ENCODE measurements around the gene NAALADL2.
"Not testable (repeated sequence)": the region's sequence is repeated elsewhere in the genome, so short reads cannot be mapped to it uniquely, and the experiment has no call there.

The NAALADL2 gene

DNA sequence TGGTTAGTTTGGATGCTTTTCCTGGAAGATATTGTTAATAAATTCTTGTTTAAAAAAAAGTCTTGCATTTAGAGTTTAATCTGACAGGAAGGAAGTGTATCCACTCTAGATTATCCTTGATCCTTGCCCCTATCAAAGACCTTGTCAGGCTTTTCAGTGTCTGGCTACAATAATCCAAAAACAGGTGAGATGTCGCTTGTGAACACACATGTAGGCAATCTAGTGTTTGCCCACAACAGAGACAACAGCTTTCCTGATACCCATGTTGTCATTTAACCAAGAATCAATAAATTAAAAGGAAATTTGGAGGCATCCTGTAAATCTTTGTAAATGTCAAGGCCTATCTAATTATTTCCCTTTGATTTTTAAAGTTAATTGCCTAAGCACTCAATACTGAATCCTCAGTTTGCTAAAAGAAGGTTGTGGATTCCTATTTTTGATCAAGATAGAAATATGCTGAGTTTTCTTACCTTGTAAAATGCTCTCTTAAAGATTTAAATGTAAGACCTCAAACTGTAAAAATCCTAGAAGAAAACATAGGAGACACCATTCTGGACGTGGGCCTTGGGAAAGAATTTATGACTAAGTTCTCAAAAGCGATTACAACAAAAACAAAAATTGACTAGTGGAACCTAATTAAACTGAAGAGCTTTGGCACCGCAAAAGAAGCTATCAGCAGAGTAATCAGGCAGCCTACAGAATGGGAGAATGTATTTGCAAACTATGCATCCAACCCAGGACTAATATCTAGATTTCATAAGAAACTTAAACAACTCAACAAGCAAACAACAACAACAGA lies 207.7 kb downstream of the NAALADL2 start:
- no peak for DNase-seq (ENCODE audit: extremely low read depth in 1 of 2, low read depth in 1 of 2)

DNA sequence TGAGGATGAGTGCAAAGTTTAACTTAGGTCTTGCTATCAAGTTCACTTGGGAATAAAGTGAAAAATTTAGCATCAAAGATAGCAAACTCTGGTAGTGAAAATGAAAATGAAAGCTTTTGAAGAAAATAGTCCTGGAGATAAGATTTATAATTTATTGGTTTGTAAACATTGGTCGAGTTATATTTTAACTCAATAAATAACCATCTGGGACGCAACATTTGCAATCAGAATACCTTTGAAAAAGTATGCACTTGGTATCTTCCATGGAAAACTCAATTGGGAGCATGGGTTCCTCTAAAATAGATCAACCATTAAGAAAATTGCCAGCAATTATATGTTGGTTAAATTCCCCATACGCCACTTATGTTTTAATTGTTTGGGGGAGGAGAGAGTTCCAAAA lies 209.5 kb downstream of the NAALADL2 start:
- no peak for DNase-seq (ENCODE audit: extremely low read depth in 1 of 2, low read depth in 1 of 2)

DNA sequence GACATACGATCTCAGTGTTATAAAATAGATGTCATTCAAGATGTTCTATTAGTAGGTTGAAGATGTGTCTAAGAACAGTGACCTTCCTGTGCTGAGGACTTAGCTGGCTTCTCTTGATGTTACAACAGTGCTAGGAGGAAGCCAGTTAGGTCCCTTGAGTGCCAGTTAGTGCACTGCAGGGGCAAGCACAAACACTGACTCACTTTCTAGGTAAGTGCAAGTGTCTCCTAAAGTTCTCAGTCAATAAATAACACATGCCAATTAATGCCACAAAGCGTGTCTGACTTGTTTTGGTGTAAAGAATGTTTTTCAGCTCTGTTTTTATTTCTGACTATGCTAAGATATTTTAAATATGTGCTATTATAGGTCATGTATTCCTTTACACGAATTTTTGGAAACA lies 211.8 kb downstream of the NAALADL2 start:
- DNase-seq (ENCODE audit: extremely low read depth in 1 of 2, low read depth in 1 of 2) = no peak

DNA sequence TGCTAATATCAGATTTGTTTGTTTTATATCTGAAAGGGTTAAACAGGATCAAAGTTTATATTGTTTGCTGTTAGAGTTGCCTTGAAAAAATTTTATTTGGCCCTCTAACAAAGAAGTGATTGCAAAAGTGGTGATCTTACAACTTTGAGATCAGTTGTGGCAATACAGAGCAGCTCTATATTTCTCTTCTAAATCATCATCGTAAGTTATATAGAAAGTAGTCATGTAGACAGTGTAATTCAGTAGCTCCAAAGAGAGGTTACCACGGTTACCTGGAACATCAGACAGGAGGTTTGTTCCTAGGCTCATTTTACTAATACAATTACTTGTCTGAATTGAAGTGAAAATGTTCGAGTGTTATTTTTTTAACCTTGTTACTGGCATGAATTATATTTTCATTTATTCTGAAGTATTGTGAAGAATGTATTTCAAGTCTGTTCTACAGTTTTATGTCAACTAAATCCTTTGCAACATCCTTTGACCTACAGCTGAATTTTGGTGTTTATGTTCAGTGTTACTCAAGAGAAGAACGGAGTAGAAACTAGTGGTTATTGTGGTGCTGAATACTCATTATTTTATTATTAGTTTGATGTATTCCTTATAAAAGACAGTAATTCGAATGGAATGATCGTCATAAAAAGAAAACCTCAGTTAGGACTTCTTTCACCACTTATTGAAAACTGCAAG lies 214.2 kb downstream of the NAALADL2 start:
- DNase-seq (ENCODE audit: extremely low read depth in 1 of 2, low read depth in 1 of 2) = no peak

DNA sequence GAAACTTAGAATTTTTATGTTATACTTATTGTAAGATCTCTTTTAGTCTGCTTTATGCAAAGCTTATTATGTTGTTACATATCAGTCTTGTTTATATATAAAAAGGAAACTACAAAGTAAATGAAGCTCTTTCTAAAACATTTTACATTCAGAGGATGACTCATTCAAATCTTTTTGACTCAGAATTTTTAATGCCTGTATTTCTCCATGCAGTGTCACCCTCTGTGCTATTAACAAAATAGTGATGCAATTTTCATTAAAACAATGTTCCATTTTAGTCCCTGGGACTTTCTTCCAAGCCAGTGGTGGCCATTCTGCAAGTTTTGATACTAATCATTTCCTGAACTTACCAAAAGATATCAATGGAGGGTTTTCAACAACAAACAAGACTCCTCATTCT lies 216.1 kb downstream of the NAALADL2 start:
- no peak for DNase-seq (ENCODE audit: extremely low read depth in 1 of 2, low read depth in 1 of 2)

DNA sequence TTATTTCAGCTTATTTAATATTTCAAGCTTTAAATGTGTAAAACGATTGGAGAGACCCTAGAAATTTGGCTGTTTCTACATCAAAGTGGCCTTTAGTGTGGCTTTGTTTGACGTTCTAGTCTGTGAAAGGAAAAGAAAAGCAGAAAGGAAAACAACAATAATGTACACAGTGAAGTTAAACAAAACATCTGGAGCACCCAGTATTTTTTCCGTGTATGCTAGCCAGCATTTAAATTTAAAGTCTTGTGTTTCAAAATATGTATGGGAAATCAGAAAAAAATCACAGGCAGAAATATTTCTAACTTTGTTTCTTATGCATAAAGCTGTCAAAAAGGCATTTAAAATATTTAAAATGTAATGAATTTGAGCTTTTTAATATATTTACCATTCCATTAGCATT lies 218.1 kb downstream of the NAALADL2 start:
- no peak for DNase-seq (ENCODE audit: extremely low read depth in 1 of 2, low read depth in 1 of 2)

DNA sequence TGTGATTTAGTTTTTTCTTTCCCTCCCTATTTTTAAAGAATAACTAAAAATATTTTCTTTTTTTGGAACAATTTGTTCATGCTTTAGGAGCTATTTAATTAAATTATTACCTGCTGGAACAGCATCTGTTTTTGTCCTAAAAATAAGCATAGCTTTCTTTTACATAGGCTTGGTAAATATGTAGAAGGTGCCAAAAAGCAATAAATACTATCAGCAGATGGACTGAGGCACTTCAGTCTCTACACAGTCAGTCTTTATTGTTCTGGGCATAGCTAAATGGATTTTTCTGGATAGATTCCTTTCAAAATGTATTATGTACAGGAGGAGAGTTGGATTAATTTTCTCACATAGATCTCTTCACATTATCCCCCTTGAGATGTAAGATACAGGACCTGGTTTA lies 223.5 kb downstream of the NAALADL2 start:
- no peak for DNase-seq (ENCODE audit: extremely low read depth in 1 of 2, low read depth in 1 of 2)

DNA sequence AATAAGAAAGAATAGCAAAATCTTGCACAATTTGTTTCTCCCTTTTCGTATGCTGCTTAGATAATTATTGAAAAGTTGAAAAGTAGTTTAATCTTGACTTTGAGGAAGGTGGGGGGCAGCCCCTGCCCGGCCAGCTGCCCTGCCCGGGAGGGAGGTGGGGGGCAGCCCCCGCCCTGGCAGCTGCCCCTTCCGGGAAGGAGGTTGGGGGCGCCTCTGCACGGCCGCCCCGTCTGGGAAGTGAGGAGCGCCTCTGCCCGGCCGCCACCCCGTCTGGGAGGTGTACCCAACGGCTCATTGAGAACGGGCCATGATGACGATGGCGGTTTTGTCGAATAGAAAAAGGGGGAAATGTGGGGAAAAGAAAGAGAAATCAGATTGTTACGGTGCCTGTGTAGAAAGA lies 228.0 kb downstream of the NAALADL2 start:
- DNase-seq (ENCODE audit: extremely low read depth in 1 of 2, low read depth in 1 of 2) = not testable (repeated sequence)

DNA sequence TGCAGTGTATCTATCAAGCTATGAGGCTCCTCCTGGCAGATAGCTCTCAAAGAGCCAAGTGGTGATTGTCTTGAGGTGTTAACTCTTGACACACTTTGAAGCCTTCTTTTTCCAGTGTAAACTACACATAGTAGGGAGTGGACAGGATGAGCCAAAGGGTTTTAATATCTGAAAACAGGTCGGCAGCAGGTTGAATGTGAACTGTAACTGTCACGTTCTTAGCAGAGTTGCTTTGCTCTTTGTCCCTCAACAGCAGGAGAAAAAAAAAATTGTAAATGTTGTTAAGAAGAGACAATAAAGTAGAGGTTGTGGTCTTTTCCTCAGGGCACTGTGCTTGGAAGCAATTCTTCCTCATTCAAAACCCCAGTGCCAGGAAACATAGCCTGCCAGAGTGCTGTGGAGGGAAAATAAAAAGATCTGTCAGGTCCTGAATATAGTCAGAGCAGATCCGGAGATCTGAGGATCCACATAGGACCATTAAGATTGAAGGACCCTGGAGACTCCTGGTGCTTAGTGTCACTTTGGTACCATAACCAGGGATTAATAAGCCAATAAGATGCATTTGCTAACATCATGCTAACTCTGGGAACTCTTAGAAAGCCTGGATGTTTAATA lies 229.7 kb downstream of the NAALADL2 start:
- no peak for DNase-seq (ENCODE audit: extremely low read depth in 1 of 2, low read depth in 1 of 2)

DNA sequence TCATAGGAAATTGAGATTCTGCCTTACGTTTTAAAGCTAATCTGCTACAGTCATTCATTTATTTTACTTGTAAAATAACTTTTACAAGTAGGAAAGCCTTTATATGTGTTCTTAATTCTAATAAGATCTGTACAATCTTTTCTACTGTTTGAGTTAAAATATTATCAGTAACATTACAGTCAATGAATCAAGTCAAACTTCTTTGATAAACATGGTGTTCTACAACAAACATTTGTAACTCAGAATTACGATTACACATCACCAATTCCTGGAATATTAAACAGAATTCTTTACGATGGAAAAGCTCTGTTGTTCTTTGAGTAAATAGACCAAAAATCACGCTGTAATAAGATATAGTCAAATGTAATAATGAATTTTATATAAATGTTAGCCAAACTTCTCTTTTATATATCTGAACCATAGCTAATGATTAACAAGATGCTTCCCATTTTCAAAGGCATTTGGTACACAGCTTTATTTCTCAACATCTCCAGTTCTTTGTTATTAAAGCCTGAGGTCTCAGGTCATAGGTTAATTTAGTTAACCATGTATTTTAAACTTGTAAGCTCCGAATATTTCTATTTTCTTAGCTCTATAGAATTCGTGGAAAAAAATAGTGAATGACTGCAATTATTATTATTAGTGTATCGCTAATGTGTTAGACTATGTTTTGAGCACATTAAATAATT lies 232.4 kb downstream of the NAALADL2 start:
- DNase-seq (ENCODE audit: extremely low read depth in 1 of 2, low read depth in 1 of 2) = no peak

DNA sequence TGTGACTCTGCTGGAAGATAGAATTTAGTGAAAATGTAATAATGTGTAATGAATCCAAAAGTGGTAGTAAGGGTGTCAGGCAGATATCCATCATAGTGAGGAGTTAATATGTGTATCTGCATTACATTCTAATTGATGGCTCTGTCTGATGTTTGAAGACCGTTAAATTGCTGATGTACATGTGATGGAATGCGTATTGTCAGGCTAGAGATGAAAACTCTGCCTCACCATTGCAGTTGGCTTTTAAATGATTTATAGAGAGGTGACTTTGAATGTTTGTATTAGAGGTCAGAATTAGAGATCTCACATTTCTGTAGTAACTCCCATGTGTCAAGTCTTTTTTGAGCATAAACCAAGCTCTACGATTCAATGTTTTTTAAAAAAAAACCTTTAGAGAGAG lies 234.6 kb downstream of the NAALADL2 start:
- no peak for DNase-seq (ENCODE audit: extremely low read depth in 1 of 2, low read depth in 1 of 2)

DNA sequence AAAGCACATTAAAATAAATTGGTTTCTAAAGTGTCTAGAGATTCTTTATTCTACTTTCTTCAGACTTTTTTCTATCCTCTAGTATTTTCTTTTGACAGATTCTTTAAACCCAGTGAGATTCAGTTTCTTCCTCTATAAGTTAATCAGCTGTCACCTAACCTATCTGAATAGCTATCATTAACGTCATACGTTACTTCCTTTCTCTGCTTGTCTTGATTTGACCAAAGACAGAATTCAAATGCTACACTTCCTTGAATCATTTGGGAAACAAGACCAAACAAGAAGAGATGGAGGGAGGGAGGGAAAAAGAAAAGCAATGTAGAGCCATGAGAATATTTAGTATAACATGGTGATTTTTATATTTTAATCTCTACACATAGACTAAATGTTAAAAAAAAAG lies 235.2 kb downstream of the NAALADL2 start:
- no peak for DNase-seq (ENCODE audit: extremely low read depth in 1 of 2, low read depth in 1 of 2)

DNA sequence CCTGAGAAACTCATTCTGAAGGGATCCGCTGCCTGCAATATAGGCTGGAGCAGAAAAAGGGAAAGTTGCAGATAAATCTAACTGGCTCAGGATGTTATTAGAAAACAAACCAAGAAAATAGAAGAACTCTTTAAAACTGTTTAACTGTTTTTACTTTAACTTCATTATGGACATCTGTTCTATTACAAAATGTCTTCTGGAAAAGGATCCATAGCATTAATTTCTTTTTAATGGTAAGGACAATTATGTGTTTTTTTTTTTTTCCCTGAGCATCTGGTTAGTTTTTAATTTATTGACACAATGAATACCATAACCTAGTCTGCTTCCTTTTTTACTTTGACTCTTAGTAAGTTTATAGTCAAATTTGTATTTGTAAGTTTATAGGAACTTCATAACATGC lies 239.5 kb downstream of the NAALADL2 start:
- DNase-seq (ENCODE audit: extremely low read depth in 1 of 2, low read depth in 1 of 2) = no peak

DNA sequence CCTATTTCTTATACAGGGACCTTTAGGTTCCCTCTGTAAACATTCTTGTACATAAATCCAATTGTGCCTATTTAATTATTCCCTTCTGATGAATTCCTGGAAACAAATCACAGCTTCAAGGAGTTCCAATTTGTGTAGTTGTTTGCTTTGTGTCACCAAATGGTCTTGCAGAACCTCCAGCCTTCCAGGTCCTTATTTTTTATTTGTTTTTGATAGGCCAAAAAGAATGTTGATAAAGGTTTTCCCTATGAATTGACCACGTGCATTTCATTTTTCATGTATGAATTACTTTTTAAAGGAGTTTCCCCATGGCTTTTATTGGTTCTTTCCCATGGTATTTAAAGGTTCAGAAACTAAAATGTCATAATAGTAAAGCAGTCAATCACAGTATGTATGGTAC lies 243.0 kb downstream of the NAALADL2 start:
- no peak for DNase-seq (ENCODE audit: extremely low read depth in 1 of 2, low read depth in 1 of 2)

DNA sequence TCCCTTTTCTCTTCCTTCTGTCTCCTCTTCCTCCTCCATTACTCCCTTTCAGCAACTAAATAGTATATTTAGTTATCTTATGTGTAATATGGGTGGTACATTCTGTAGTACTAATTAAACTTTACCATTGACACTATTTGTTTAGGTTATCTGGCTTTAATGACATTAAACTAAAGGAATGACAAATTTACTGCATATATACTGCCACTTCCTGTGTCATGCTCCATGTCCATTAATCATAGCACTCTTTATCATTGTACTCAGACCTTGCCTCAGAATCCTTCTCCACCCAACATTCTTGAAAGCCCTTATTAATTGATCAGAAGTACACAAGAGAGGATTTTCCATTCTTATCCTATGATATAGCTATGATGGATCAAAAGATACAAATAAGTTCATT lies 244.2 kb downstream of the NAALADL2 start:
- DNase-seq (ENCODE audit: extremely low read depth in 1 of 2, low read depth in 1 of 2) = no peak

DNA sequence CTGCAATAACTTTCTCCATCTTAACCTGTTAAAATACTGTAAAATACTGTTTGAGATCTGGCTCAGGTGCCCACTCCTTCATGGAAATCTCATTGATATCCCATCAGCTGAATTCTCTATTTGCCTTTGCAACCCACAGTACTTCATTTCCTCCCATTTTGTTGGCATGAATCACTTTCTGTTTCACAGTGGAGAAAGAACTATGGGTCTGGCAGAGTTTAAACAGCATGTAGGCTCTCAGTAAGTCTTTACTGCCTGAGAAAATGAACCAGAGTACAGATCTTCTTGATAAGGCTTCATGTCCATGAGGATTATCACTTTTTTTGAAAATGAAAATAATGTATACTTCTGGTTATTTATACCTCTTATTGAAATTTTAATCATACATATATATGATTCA lies 245.9 kb downstream of the NAALADL2 start:
- no peak for DNase-seq (ENCODE audit: extremely low read depth in 1 of 2, low read depth in 1 of 2)

DNA sequence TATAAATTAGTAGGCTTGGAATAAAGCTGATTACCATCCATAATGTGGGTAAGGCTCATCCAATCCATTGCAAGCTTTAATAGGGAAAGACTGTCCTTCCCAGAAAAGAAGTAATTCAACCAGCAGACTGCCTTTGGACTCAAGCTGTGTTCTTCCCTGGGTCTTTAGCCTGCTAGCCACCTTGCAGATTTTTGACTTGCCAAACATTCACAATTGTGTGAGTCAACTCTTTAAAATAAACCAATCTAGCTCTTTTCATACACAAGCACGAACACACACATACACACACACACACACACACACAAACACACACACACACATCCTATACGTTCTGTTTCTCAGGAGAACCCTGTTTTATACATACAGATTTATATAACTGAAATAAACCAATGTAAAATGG lies 248.1 kb downstream of the NAALADL2 start:
- DNase-seq (ENCODE audit: extremely low read depth in 1 of 2, low read depth in 1 of 2) = no peak

DNA sequence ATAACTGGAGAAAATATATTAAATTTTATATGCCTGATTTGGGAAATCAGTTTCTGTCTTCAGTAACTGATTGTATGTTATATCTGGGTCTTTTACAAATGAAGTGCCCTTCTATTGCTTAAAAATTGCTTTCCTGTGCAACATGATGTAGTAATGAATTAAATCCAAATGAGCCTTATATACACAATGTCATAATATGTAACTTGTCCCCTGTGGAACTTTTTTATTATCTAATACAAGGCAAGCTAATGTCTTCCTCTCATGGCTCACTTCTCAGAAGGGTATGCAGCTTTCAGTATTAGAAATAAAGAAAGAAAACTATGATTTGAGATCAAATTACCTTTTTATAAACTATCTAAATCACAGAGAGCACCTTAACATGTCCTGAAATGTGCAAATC lies 248.9 kb downstream of the NAALADL2 start:
- no peak for DNase-seq (ENCODE audit: extremely low read depth in 1 of 2, low read depth in 1 of 2)

DNA sequence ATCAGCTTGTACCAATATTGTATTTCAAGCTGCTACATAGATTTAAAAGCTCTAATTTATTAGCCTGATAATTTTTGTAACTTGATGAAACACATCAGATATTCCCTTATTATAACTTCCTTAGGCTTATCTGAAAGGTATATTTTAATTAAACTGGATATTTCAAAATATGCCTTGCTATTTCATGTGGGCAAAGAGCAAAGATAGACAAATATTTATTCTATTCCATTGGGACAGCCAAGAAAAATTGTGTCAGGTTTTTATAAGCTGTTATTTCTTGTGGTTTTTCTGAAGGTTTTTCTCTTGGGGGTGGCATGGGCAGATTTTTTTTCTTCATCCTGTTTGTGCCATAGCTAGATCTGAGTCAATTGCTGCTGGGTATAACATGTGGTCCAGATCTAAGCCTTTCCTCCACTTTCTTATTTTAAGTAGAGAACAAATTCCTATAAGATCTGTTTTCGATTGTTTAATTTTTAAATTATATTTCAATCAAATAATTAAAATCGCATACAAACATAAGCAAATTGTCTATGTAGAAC lies 249.5 kb downstream of the NAALADL2 start:
- DNase-seq (ENCODE audit: extremely low read depth in 1 of 2, low read depth in 1 of 2) = no peak

DNA sequence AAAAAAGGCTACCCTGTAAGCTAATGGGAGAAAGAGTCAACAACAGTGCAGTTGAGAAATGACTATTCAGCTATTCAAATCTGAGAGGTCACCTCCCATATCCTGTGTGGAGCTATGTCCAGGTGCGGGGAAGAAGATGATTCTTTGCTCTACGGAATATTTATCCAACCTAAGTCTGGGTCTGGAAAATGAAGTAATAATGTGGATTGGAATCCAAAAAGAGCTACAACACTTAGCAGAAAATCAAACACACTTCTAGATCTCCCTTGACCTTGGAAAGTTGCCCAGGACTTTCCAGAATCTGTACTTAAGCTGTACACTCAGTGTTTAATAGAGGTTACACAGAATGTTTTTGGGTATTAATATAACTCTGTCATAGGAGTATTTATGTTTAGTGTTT lies 251.9 kb downstream of the NAALADL2 start:
- no peak for DNase-seq (ENCODE audit: extremely low read depth in 1 of 2, low read depth in 1 of 2)

DNA sequence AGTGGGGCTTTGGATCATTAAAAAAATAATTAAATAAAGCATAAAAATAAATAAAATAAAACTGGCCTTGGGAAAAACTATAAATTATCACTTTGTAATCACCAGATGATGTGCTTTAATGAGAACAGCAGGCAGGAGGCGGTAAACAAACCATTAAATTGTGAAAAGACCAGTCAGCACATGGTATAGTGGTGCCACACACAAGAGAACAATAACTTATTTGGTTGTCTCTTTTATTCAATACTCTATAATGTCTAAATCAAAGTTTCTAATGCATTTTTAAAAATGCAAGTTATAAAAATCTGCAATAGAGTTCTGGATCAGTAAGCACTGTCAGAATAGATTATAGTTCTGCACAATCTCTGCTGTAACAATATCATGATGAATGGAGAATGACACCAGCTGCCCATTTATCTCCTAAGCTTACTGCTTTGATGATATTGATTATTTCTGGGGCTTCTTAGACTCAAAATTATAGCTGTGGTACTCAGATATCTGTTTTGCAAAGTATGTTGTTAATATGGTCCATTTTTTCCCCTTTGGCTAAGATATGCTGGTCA lies 259.3 kb downstream of the NAALADL2 start:
- DNase-seq (ENCODE audit: extremely low read depth in 1 of 2, low read depth in 1 of 2) = no peak
